Measurements from ENCODE around the gene TRIM5.
A peak's percentile ranks its signal among the peaks of the same experiment; 100 is the strongest.
"Not testable (repeated sequence)": the region's sequence is repeated elsewhere in the genome, so short reads cannot be mapped to it uniquely, and the experiment has no call there.

TRIM5 gene

GRCh38 chr11:5686426-5686825 is 1.6 kb upstream of the TRIM5 start:
- DNase-seq: no peak

DNA sequence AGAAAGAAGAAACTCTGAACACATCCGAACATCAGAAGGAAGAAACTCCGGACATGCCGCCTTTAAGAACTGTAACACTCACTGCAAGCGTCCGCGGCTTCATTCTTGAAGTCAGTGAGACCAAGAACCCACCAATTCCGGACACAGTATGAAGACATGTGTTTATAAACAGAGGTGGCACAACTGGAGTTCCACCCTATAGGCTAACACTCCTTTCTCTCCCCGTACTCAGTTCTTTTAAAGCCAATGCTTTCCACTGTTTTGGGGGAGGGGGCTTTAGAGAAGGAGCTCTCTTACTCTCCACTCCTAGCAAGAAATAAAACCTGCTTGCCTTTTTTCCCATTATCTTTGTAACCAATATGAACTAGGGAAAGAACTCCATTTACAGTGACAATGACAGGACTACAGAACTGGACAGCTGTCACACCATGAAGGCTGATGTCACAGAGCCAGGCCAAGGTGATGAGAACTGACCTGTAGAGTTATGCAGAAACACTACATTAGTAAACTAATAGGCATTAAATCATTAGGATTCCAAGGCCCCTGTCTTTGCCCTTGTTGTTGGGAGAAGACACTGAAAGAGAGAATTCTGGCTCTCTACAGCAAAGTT is 733 bp downstream of the TRIM5 start:
- DNase-seq: no peak

GRCh38 chr11:5683620-5684019 is 1.3 kb downstream of the TRIM5 start:
- DNase-seq: not testable (repeated sequence)

GRCh38 chr11:5682890-5683441 is 1.9 kb downstream of the TRIM5 start:
- not testable (repeated sequence) for DNase-seq

- DNase-seq: no peak
Observed at GRCh38 chr11:5679811-5680210, 5.1 kb downstream of the TRIM5 start.

DNA sequence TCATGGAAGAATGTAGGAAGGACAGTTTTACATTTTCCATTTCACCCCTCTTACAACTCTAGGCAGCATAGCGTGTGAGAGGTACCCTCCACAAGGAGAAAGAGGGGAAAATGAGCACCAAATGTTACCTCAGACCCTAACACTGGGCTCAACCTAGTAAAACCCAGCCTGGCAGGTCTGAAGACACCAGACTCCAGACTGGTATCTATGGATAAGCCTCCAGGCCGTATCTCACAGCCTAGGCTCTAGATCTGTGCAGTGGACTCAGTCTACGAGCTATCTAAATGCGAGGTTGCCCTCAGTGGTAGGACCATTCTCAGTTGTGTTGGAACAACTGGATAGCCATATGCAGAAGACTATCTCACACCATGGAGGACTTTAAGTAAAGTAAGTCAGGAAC is 10.5 kb downstream of the TRIM5 start:
- no peak for DNase-seq

- no peak for DNase-seq
Observed at GRCh38 chr11:5671831-5672230, 13.0 kb downstream of the TRIM5 start.

- DNase-seq: no peak
Observed at GRCh38 chr11:5666402-5666793, 18.5 kb downstream of the TRIM5 start.

DNA sequence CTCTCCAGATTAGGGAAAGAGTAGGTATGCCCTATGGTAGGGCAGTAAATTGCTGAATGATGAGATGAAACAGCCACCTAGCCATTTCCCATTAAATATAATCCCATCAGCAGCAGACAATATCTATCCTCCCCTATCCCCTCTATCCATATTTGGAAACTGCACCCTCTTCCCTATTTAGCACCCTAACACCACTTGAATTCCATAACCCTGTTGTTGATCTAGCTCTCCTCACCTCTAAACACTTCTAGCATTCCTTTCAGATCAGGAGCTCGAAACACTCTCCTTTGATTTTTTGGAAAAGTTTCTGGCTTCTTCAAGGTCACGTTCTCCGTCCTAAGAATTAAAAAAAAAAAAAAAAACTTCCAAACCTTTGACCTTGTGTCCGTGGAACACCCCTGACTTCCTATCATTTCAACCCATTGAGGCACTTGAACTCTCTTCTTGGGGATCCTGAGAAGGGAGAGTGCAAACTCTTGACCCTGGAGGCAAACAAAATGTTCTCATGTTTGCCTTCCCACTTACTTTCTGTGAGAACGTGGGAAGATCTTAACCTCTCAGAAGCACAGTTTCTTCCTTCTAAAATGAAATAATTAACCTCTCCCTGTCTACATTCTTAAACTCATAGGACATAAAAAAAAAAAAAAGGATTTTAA is 19.0 kb downstream of the TRIM5 start:
- no peak for DNase-seq

DNA sequence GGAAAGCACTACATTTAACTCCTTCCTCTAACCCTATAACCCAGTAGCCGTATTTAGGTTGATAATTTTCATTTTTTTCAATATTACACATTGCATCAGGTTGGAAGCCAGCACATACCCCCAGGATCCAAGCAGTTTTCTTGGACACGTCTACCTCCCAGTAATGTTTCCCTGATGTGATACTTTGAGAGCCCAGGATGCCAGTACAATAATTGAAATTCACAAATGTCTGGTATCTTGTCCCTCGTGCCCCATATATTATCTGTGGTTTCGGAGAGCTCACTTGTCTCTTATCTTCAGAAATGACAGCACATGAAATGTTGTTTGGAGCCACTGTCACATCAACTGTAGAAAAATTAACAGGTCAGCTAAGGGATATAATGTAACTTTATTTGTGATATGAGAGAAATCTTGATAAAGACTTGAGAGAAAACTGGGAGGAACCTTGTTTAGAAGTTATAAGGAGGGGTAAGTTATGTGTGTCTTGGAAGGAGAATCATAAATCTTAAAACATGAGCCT is 19.8 kb downstream of the TRIM5 start:
- no peak for DNase-seq

GRCh38 chr11:5663511-5663910 is 21.4 kb downstream of the TRIM5 start:
- no peak for DNase-seq

DNA sequence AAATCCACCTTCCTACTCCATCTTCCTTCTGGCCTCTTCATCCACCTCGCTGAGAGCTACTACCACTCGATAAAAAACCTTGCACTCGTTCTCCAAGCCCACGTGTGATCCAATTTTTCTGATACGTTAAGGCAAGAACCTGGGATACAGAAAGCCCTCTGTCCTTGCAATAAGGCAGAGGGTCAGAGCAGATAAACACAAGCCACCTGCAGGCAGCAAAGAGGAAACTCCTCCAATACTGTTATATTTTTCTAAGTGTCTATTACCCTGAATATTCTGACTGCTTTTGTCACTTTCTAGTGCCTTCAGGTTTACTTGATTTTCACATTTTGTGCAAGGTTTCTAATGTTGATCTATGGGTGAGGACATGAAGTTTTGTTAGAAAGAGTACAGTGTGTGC is 26.6 kb downstream of the TRIM5 start:
- DNase-seq: no peak

DNA sequence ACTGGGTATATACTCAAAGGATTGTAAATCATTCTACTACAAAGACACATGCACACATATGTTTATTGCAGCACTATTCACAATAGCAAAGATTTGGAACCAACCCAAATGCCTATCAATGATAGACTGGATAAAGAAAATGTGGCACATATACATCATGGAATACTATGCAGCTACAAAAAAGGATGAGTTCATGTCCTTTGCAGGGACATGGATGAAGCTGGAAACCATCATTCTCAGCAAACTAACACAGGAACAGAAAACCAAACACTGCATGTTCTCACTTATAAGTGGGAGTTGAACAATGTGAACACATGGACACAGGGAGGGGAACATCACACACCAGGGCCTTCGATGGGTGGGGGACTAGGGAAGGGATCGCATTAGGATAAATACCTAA is 27.9 kb downstream of the TRIM5 start:
- DNase-seq: not testable (repeated sequence)

- DNase-seq: no peak
Observed at GRCh38 chr11:5655474-5655873, 29.4 kb downstream of the TRIM5 start.

DNA sequence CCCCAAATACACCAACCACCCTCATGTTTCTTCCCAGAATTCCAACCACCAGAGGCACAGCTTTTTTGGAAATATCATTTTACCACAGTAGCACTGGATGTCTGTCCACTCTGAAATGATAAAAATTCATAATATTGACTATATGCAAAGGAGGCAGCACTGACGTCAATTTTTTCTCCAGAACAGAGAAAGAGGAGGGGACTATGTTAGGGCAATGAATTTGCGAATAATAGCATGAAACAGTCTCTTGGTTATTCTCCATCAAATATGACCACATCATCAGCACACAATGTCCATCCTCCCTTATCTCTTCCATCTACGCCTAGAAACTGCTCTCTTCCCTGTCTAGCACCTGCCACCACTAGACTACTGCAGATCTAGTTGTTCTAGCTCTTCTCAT is 38.7 kb downstream of the TRIM5 start:
- DNase-seq: no peak

- DNase-seq: no peak
Observed at GRCh38 chr11:5643585-5643984, 41.3 kb downstream of the TRIM5 start.

DNA sequence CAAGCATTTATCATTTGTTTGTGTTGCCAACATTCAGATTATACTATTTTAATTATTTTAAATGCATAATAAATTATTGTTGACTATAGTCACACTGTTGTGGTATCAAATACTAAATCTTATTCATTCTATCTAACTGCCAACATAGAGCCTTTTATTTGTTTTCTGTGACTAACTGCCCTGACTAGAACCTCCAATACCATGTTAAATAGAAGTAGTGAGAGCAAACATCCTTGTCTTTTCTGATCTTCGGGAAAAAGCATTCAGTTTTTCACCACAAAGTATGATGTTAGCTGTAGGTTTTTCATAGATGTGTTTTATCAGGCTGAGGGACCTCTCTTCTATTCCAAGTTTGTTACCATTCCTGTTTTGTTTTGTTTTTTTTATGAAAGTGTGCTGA is 44.9 kb downstream of the TRIM5 start:
- no peak for DNase-seq

GRCh38 chr11:5631969-5632635 is 52.8 kb downstream of the TRIM5 start:
- DNase-seq: no peak

DNA sequence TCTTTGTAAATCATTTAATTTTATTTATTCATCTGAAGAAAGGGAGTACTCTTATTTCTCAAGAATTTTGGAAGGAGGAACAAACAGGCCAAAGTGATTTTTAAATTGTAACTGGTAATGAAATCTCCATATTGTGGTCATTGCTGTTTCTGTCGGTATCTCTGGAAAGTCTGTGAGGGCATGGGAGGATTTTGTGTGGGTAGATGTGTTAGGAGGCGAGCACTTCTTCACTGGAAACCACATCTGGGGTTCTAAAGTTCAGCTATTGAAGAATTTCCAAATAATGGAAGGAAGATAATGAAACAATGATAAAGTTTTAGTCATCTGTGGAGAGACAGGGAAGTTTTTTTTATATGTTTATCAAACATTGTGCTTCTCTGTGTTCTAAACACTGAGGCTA is 53.5 kb downstream of the TRIM5 start:
- DNase-seq: no peak

DNA sequence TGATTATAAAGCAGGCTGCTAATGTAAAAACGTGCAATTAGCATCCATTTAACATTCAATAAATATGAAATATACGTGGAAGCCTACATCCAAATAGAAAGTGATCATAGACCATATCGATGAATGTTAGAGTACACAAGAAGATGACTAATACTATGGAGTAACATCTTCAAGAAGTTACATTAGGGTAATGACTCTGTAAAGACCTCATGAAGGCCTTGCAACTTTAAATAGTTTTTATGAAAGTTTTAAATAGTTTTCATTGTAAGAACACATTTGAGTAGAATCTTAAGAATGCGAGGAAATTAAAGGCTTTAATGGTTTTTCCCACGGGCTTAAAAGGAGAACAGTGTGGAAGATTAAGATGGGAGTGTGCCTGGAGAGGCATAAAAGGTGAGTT is 58.7 kb downstream of the TRIM5 start:
- no peak for DNase-seq

DNA sequence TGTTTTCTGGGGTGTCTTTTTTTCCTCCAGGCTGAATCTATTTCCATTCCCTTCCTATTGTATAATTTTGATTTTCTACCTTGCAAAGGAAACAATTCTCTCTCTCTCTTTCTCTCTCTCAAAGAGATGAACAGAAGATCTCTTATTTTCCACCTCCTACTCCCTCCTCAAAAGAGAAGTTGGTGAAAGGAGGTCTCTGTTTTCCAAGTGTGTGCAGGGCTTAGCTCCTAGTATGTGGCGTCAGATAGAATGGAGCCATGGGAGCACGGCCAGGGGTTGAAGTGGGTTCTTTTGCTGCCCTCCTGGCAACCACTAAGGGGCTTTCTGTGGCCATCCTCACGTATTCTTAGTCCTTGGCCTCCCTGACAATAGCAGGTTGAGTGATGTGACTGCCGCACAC is 59.6 kb downstream of the TRIM5 start:
- DNase-seq: no peak

DNA sequence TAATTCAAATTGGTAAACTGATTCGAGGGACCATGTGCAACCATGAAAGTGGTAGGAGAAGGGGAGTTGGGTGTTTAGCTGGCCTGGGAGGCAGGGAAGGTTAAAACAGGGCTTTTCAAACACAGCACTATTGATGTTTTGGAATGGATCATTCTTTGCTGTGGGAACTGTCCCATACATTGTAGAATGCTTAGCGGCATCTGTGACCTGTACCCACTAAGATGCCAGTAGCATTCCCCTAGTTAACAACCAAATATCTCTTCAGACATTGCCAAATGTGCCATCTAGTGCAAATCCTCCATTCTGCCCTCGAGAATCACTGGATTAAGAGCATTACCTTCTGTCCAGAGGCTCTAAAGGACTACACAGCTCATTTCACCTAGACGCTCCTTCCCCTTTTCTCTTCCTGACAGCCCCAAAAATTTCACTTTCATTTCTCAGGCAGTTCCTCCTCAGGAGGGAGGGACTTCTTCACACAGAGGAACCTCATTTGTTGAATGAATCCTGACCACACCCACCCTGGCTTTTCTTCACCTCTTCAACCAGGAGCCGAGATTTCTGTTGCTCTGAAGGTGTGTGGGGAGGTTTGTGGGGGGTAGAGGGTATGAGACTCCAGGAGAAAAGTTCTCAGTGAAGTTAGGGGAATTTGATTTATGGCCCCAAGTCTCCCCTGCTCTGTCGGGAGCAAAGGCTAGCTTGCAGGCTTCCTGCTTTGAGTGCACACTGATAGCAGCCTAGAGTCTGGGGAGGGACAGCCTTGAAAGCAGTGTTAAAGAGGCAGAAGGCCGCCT is 60.2 kb downstream of the TRIM5 start, which contains the start of gene TRIM34:
TSS of gene TRIM34 (plus strand) at position 513 of the 791 bp plus-strand sequence. CDS start 7,331 bp downstream, outside the sequence.
- DNase-seq: peak; percentile 87

DNA sequence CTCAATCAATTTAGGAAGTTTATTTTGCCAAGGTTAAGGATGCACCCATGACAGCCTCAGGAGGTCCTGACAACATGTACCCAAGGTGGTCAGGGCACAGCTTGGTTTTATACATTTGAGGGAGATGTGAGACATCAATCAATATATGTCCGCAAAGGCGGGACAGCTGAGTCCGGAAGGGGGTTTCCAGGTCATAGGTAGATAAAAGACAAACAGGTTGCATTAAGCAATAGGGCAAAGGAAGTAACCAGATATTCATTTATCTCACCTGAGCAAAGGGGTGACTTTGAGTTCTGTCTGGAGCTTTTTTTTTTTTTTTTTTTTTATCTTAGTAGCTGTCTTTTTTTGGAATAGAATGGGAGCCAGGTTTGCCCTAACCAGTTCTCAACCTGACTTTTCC is 62.1 kb downstream of the TRIM5 start:
- DNase-seq: no peak

Measured in AML-193 (cell line).